Astrocyte (in vitro differentiated cells and primary cell): ENCODE data around the gene PLCD3. TPM values are rescaled to one million over a fixed set of nuclear protein-coding genes. Genes with fewer than 3 reads are reported as not detected.

ENCODE experiments used
- DNase-seq: peaks from one replicate; pipeline ENCODE4 v3.0.0-alpha.2; 2010; ENCODE audit warnings: low read depth
- FAIRE-seq: peaks from 2 replicates; lab custom pipeline; 2011; peaks lifted over from hg19 to GRCh38; lab: Jason Lieb, UNC
- H2AFZ ChIP-seq: 2 replicates; pipeline ENCODE4 v1.6.0; 2012; ENCODE audit warnings: low read depth, low read length, inconsistent platforms
- H3K27ac ChIP-seq: 2 replicates; pipeline ENCODE4 v1.5.1; 2011; ENCODE audit warnings: low read depth, low read length, inconsistent platforms
- H3K27me3 ChIP-seq: 2 replicates; pipeline ENCODE4 v1.6.0; 2011; ENCODE audit warnings: low read length, inconsistent platforms; ENCODE audit not compliant: insufficient read depth
- H3K36me3 ChIP-seq: 2 replicates; pipeline ENCODE4 v1.5.1; 2011; ENCODE audit warnings: low read length, inconsistent platforms; ENCODE audit not compliant: insufficient read depth
- H3K4me1 ChIP-seq: 2 replicates; pipeline ENCODE4 v1.5.1; 2011; ENCODE audit warnings: low read length, inconsistent platforms; ENCODE audit not compliant: insufficient read depth
- H3K4me2 ChIP-seq: 2 replicates; pipeline ENCODE4 v1.6.0; 2012; ENCODE audit warnings: low read length, inconsistent platforms
- H3K4me3 ChIP-seq: 2 replicates; pipeline ENCODE4 v1.5.1; 2011; ENCODE audit warnings: low read depth, mild to moderate bottlenecking, low read length, inconsistent platforms; ENCODE audit not compliant: insufficient read depth
- H3K79me2 ChIP-seq: 2 replicates; pipeline ENCODE4 v1.6.0; 2012; ENCODE audit warnings: mild to moderate bottlenecking, low read length, inconsistent platforms; ENCODE audit not compliant: insufficient read depth
- H3K9ac ChIP-seq: 2 replicates; pipeline ENCODE4 v1.6.0; 2012; ENCODE audit warnings: mild to moderate bottlenecking, low read length, inconsistent platforms
- H3K9me3 ChIP-seq: 2 replicates; pipeline ENCODE4 v1.5.1; 2012; ENCODE audit warnings: low read depth, mild to moderate bottlenecking, low read length, inconsistent platforms; ENCODE audit not compliant: insufficient read depth
- H4K20me1 ChIP-seq: 2 replicates; pipeline ENCODE4 v1.6.0; 2012; ENCODE audit warnings: low read length, inconsistent platforms; ENCODE audit not compliant: insufficient read depth
- H3K27ac Mint-ChIP-seq: one replicate; pipeline ENCODE4 v1.8.0; 2021; ENCODE audit warnings: mild to moderate bottlenecking, mixed read lengths; ENCODE audit not compliant: unreplicated experiment
- H3K27me3 Mint-ChIP-seq: one replicate; pipeline ENCODE4 v1.8.0; 2021; ENCODE audit warnings: low read depth, mixed read lengths; ENCODE audit not compliant: unreplicated experiment
- H3K36me3 Mint-ChIP-seq: one replicate; pipeline ENCODE4 v1.8.0; 2021; ENCODE audit warnings: low read depth, mixed read lengths; ENCODE audit not compliant: unreplicated experiment
- H3K4me1 Mint-ChIP-seq: one replicate; pipeline ENCODE4 v1.8.0; 2021; ENCODE audit warnings: low read depth, mixed read lengths; ENCODE audit not compliant: unreplicated experiment
- H3K4me3 Mint-ChIP-seq: one replicate; pipeline ENCODE4 v1.8.0; 2021; ENCODE audit warnings: mild to moderate bottlenecking, moderate library complexity, mixed read lengths; ENCODE audit not compliant: unreplicated experiment
- H3K9me3 Mint-ChIP-seq: one replicate; pipeline ENCODE4 v1.8.0; 2021; ENCODE audit warnings: mild to moderate bottlenecking, mixed read lengths; ENCODE audit not compliant: unreplicated experiment
- EZH2 ChIP-seq: IDR thresholded peaks from 2 replicates; pipeline ENCODE4 v1.6.1; 2012; ENCODE audit warnings: mild to moderate bottlenecking, low read length, inconsistent platforms; ENCODE audit not compliant: insufficient read depth
- total RNA-seq: library from RNA; stranded (reverse); gene quantifications from 2 replicates; pipeline ENCODE4 v1.2.1, GENCODE V29; 2021
- TF ChIP-seq, protein P1 (sequence below): IDR thresholded peaks from 2 replicates; pipeline ENCODE4 v1.5.1; 2011; ENCODE audit warnings: low read depth, mild to moderate bottlenecking, inconsistent platforms, low read length, moderate library complexity; ENCODE audit not compliant: insufficient read depth

The PLCD3 gene
- total RNA-seq, 1 donor from 2014 or later = 92.0 TPM

DNA sequence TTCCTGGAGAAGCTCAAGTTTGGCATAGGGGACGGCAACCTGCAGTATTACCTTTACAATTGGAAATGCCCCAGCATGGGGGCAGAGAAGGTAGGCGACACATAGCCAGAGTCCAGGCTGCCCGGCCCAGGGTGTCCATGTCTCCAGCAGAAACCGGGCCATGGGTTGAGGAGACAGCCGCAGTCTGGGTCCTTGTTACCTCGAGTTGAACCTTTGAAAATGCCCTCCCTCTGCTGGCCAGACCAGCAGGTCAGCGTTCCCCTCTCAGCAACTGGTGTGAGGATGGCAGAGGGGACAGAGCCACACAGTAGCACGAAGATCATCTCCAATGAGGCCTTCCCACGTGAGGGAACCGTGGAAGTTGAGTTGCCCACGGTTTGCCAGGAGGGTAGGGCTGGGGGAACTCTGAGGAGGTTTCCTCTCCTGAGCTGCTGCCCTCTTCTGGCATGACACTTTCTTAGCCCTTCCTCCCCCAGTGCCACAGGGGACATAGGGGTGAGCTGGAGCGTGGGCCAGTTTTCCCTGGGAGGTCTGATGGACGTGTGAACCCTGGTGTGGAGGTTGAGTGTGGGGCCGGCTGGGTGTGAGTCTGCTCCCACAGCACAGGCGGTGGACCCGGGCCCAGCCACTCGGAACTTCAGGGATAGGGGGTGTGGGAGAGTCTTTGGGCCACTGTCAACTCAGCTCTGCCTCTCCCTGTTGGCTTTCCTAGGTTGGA, 27.2 kb downstream of the PLCD3 start:
- H3K36me3 Mint-ChIP-seq = peaks cover 27% of the 10 kb centered on the region
- Histone ChIP-seq H3K4me2 (no peak overlapping the region), H2AFZ (no peak overlapping the region), H3K9ac (no peak overlapping the region), H3K4me1 (no peaks in the 10 kb centered on the region), H3K27ac (no peak overlapping the region), H4K20me1 (peaks cover 45% of the 10 kb centered on the region), H3K9me3 (no peaks in the 10 kb centered on the region), H3K4me3 (no peak overlapping the region), H3K36me3 (peaks cover 48% of the 10 kb centered on the region), H3K79me2 (no peaks in the 10 kb centered on the region), H3K27me3 (no peaks in the 10 kb centered on the region)
- H3K4me1 Mint-ChIP-seq = peaks cover 18% of the 10 kb centered on the region
- H3K27ac Mint-ChIP-seq = no peak overlapping the region
- FAIRE-seq (no peak), DNase-seq (no peak)
- H3K4me3 Mint-ChIP-seq = no peak overlapping the region
- no peaks in the 10 kb centered on the region for H3K9me3 Mint-ChIP-seq
- no peaks in the 10 kb centered on the region for H3K27me3 Mint-ChIP-seq
- TF ChIP-seq, protein P1, sequence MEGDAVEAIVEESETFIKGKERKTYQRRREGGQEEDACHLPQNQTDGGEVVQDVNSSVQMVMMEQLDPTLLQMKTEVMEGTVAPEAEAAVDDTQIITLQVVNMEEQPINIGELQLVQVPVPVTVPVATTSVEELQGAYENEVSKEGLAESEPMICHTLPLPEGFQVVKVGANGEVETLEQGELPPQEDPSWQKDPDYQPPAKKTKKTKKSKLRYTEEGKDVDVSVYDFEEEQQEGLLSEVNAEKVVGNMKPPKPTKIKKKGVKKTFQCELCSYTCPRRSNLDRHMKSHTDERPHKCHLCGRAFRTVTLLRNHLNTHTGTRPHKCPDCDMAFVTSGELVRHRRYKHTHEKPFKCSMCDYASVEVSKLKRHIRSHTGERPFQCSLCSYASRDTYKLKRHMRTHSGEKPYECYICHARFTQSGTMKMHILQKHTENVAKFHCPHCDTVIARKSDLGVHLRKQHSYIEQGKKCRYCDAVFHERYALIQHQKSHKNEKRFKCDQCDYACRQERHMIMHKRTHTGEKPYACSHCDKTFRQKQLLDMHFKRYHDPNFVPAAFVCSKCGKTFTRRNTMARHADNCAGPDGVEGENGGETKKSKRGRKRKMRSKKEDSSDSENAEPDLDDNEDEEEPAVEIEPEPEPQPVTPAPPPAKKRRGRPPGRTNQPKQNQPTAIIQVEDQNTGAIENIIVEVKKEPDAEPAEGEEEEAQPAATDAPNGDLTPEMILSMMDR = no peak
- no peak for TF ChIP-seq EZH2

GRCh38 chr17:45104497-45104896, 27.8 kb downstream of the PLCD3 start:
- TF ChIP-seq, protein P1 = no peak
- no peak for TF ChIP-seq EZH2
- Histone ChIP-seq H3K9me3 (no peaks in the 10 kb centered on the region), H2AFZ (no peak overlapping the region), H4K20me1 (peaks cover 49% of the 10 kb centered on the region), H3K36me3 (peaks cover 48% of the 10 kb centered on the region), H3K27me3 (no peaks in the 10 kb centered on the region), H3K4me3 (no peak overlapping the region), H3K9ac (no peak overlapping the region), H3K4me1 (no peaks in the 10 kb centered on the region), H3K4me2 (no peak overlapping the region), H3K79me2 (no peaks in the 10 kb centered on the region), H3K27ac (no peak overlapping the region)
- Mint-ChIP-seq H3K27ac (no peak overlapping the region), H3K4me1 (peaks cover 18% of the 10 kb centered on the region), H3K4me3 (no peak overlapping the region), H3K27me3 (no peaks in the 10 kb centered on the region), H3K36me3 (peaks cover 29% of the 10 kb centered on the region), H3K9me3 (no peaks in the 10 kb centered on the region)
- FAIRE-seq (no peak), DNase-seq (no peak)

DNA sequence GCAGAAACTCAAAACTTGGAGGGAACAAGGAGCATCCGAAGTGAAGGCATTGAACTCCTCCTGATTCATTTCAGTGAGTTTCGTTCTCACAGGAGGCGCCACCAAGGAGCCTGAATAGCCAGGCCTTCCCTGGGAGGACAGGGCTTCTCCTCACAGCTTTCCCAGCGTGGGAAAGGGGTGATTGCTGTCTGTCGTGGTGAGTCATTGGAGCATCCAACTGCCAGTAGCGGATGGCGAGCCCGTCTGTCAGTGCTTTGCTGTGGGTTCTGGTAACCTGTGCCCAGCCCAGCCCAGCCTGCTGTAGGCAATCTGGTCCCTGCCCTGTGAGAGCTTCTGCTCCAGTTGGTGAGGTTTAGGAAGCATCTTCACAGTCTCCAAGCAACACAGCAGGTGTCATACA, 28.3 kb downstream of the PLCD3 start:
- peaks cover 48% of the 10 kb centered on the region for H3K36me3 ChIP-seq
- H3K79me2 ChIP-seq = no peaks in the 10 kb centered on the region
- no peak overlapping the region for H3K27ac ChIP-seq
- peaks cover 50% of the 10 kb centered on the region for H4K20me1 ChIP-seq
- H3K27me3 ChIP-seq = no peaks in the 10 kb centered on the region
- DNase-seq (no peak), FAIRE-seq (no peak)
- Mint-ChIP-seq H3K36me3 (peaks cover 30% of the 10 kb centered on the region), H3K27ac (no peak overlapping the region), H3K27me3 (no peaks in the 10 kb centered on the region), H3K9me3 (no peaks in the 10 kb centered on the region), H3K4me3 (no peak overlapping the region), H3K4me1 (peaks cover 21% of the 10 kb centered on the region)
- H3K4me1 ChIP-seq = no peaks in the 10 kb centered on the region
- no peak overlapping the region for H3K4me2 ChIP-seq
- no peaks in the 10 kb centered on the region for H3K9me3 ChIP-seq
- H3K4me3 ChIP-seq = no peak overlapping the region
- no peak overlapping the region for H3K9ac ChIP-seq
- H2AFZ ChIP-seq = no peak overlapping the region
- TF ChIP-seq, protein P1 = no peak
- TF ChIP-seq EZH2 = no peak
